Measurements from ENCODE around the gene FNIP2. TPM values are rescaled to one million over a fixed set of nuclear protein-coding genes. Genes with fewer than 3 reads are reported as not detected.
"Not testable (repeated sequence)": the region's sequence is repeated elsewhere in the genome, so short reads cannot be mapped to it uniquely, and the experiment has no call there.

The FNIP2 gene
- total RNA-seq, 1 experiment from 2014 or later, result 3.7 TPM

GRCh38 chr4:158787709-158788475 lies 19.1 kb downstream of the FNIP2 start:
- DNase-seq (ENCODE audit: extremely low read depth, low read depth), result no peak

- no peak for DNase-seq (ENCODE audit: extremely low read depth, low read depth)
Observed at GRCh38 chr4:158788516-158788915, 19.7 kb downstream of the FNIP2 start.

- DNase-seq (ENCODE audit: extremely low read depth, low read depth), result no peak
Observed at GRCh38 chr4:158789853-158790252, 21.0 kb downstream of the FNIP2 start.

GRCh38 chr4:158793021-158793420 lies 24.2 kb downstream of the FNIP2 start:
- DNase-seq (ENCODE audit: extremely low read depth, low read depth), result no peak

GRCh38 chr4:158793430-158793829 lies 24.6 kb downstream of the FNIP2 start:
- not testable (repeated sequence) for DNase-seq (ENCODE audit: extremely low read depth, low read depth)

- DNase-seq (ENCODE audit: extremely low read depth, low read depth), result no peak
Observed at GRCh38 chr4:158796370-158797140, 27.7 kb downstream of the FNIP2 start.

- DNase-seq (ENCODE audit: extremely low read depth, low read depth), result no peak
Observed at GRCh38 chr4:158798062-158798461, 29.2 kb downstream of the FNIP2 start.

- no peak for DNase-seq (ENCODE audit: extremely low read depth, low read depth)
Observed at GRCh38 chr4:158799013-158799770, 30.4 kb downstream of the FNIP2 start.

GRCh38 chr4:158799856-158800255 lies 31.0 kb downstream of the FNIP2 start:
- DNase-seq (ENCODE audit: extremely low read depth, low read depth), result no peak

GRCh38 chr4:158801066-158801465 lies 32.2 kb downstream of the FNIP2 start:
- DNase-seq (ENCODE audit: extremely low read depth, low read depth), result no peak

- DNase-seq (ENCODE audit: extremely low read depth, low read depth), result no peak
Observed at GRCh38 chr4:158801677-158802076, 32.9 kb downstream of the FNIP2 start.

- no peak for DNase-seq (ENCODE audit: extremely low read depth, low read depth)
Observed at GRCh38 chr4:158802914-158803313, 34.1 kb downstream of the FNIP2 start.

- no peak for DNase-seq (ENCODE audit: extremely low read depth, low read depth)
Observed at GRCh38 chr4:158805635-158806471, 37.0 kb downstream of the FNIP2 start.

GRCh38 chr4:158807691-158808090 lies 38.9 kb downstream of the FNIP2 start:
- DNase-seq (ENCODE audit: extremely low read depth, low read depth), result no peak

- no peak for DNase-seq (ENCODE audit: extremely low read depth, low read depth)
Observed at GRCh38 chr4:158808399-158808798, 39.6 kb downstream of the FNIP2 start.

- DNase-seq (ENCODE audit: extremely low read depth, low read depth), result not testable (repeated sequence)
Observed at GRCh38 chr4:158809208-158809607, 40.4 kb downstream of the FNIP2 start.

GRCh38 chr4:158809611-158810486 lies 41.0 kb downstream of the FNIP2 start:
- DNase-seq (ENCODE audit: extremely low read depth, low read depth), result no peak

- DNase-seq (ENCODE audit: extremely low read depth, low read depth), result no peak
Observed at GRCh38 chr4:158810487-158811215, 41.8 kb downstream of the FNIP2 start.

GRCh38 chr4:158811216-158811540 lies 42.4 kb downstream of the FNIP2 start:
- DNase-seq (ENCODE audit: extremely low read depth, low read depth), result no peak

Measured in NCI-H460 (cell line).